Uterus (tissue), 2 donors: ENCODE data around the gene CDKN2B-AS1.

Source experiments
- CTCF ChIP-seq, 4 experiments: fragments of 200-600 bp in 2 of 4; fragments of 450-650 bp in 2 of 4; sonication (generic) in 2 of 4; IDR thresholded peaks; one replicate each; pipeline ENCODE4 v1.5.1; 2016 to 2019; ENCODE audit warnings: antibody characterized with exemption in 4 of 4, mild to moderate bottlenecking in 2 of 4, moderate library complexity in 1 of 4
- POLR2A ChIP-seq, 2 donors: fragments of 450-650 bp; IDR thresholded peaks; one replicate each; pipeline ENCODE4 v1.6.1; 2016; ENCODE audit warnings: antibody characterized with exemption in 2 of 2, mild to moderate bottlenecking in 1 of 2, moderate library complexity in 1 of 2

- TF ChIP-seq CTCF (IDR thresholded peaks at IDR 0.05) (no peak), POLR2A (IDR thresholded peaks at IDR 0.05) (no peak)
These were observed 83.5 kb downstream of the CDKN2B-AS1 start for GRCh38 chr9:22078081-22078480.
